WI38 (cell line): ENCODE measurements around the gene TMCO4.
A peak's percentile ranks its signal among the peaks of the same experiment; 100 is the strongest.

ENCODE experiments used
- H3K4me3 ChIP-seq: 2 replicates; pipeline ENCODE4 v1.5.1; 2011; ENCODE audit warnings: low read depth, mild to moderate bottlenecking, control low read depth, low read length
- CTCF ChIP-seq: IDR thresholded peaks from 2 replicates; pipeline ENCODE4 v1.5.1; 2012; ENCODE audit warnings: low read depth, mild to moderate bottlenecking, control low read depth, low read length

Gene TMCO4

GRCh38 chr1:19768353-19769210, 31.1 kb downstream of the TMCO4 start:
- H3K4me3 ChIP-seq = no peak overlapping the region
- TF ChIP-seq CTCF = no peak

GRCh38 chr1:19765623-19766022, 34.1 kb downstream of the TMCO4 start:
- TF ChIP-seq CTCF = no peak
- H3K4me3 ChIP-seq = no peak overlapping the region

GRCh38 chr1:19764848-19765247, 34.9 kb downstream of the TMCO4 start:
- no peak for TF ChIP-seq CTCF
- H3K4me3 ChIP-seq = no peak overlapping the region

- H3K4me3 ChIP-seq = no peak overlapping the region
- TF ChIP-seq CTCF = peak; percentile 75
Measured at GRCh38 chr1:19762175-19762779, 37.4 kb downstream of the TMCO4 start.

GRCh38 chr1:19759740-19760089, 40.0 kb downstream of the TMCO4 start:
- TF ChIP-seq CTCF = no peak
- no peak overlapping the region for H3K4me3 ChIP-seq

GRCh38 chr1:19758227-19758830, 41.4 kb downstream of the TMCO4 start:
- TF ChIP-seq CTCF = no peak

GRCh38 chr1:19757641-19758040, 42.1 kb downstream of the TMCO4 start:
- TF ChIP-seq CTCF = no peak
- H3K4me3 ChIP-seq = no peak overlapping the region

More at GRCh38 chr1:19758227-19758830, 41.4 kb downstream of the TMCO4 start:
- H3K4me3 ChIP-seq = no peak overlapping the region
